Sigmoid colon (tissue), 3 donors: ENCODE results near the gene MRPS34.

ENCODE experiments used
- POLR2A ChIP-seq, 2 donors: fragments of 450-650 bp; IDR thresholded peaks; one replicate each; pipeline ENCODE4 v1.6.1; 2016; ENCODE audit warnings: antibody characterized with exemption in 2 of 2, mild to moderate bottlenecking in 2 of 2, moderate library complexity in 2 of 2
- TF ChIP-seq, protein P1 (sequence below), 4 experiments: fragments of 450-650 bp in 3 of 4; fragments of 200-600 bp in 1 of 4; IDR thresholded peaks; one replicate each; pipeline ENCODE4 v1.5.1; 2016 to 2019; ENCODE audit warnings: antibody characterized with exemption in 4 of 4, mild to moderate bottlenecking in 3 of 4, moderate library complexity in 2 of 4

- no peak for TF ChIP-seq POLR2A (IDR thresholded peaks at IDR 0.05)
- TF ChIP-seq, protein P1, sequence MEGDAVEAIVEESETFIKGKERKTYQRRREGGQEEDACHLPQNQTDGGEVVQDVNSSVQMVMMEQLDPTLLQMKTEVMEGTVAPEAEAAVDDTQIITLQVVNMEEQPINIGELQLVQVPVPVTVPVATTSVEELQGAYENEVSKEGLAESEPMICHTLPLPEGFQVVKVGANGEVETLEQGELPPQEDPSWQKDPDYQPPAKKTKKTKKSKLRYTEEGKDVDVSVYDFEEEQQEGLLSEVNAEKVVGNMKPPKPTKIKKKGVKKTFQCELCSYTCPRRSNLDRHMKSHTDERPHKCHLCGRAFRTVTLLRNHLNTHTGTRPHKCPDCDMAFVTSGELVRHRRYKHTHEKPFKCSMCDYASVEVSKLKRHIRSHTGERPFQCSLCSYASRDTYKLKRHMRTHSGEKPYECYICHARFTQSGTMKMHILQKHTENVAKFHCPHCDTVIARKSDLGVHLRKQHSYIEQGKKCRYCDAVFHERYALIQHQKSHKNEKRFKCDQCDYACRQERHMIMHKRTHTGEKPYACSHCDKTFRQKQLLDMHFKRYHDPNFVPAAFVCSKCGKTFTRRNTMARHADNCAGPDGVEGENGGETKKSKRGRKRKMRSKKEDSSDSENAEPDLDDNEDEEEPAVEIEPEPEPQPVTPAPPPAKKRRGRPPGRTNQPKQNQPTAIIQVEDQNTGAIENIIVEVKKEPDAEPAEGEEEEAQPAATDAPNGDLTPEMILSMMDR (IDR thresholded peaks at IDR 0.05), result no peak
Observed at GRCh38 chr16:1771188-1771863, 1.6 kb downstream of the MRPS34 start, which contains the start of gene NME3.
